K562 (cell line): ENCODE results near the gene KIR2DL3. TPM values are rescaled to one million over a fixed set of nuclear protein-coding genes. Genes with fewer than 3 reads are reported as not detected.

Source experiments
- ATF7 ChIP-seq: fragments of 450-650 bp; IDR thresholded peaks from 2 replicates; pipeline ENCODE4 v1.7.1; 2014; ENCODE audit warnings: mild to moderate bottlenecking, moderate library complexity
- BRD9 ChIP-seq: fragments of 450-650 bp; IDR thresholded peaks from 2 replicates; pipeline ENCODE4 v1.6.1; 2018; ENCODE audit warnings: low read depth; ENCODE audit not compliant: partially characterized antibody
- ELF1 ChIP-seq: fragments of 200-800 bp; sonication (Bioruptor generic); IDR thresholded peaks from 2 replicates; pipeline ENCODE4 v1.6.1; 2016; ENCODE audit warnings: missing genetic modification characterization, missing compliant biosample characterization
- ELF4 ChIP-seq: fragments of 450-650 bp; formaldehyde crosslinking; IDR thresholded peaks from 2 replicates; pipeline ENCODE4 v1.4.0; 2022; ENCODE audit warnings: missing genetic modification characterization
- ESRRA ChIP-seq: fragments of 450-650 bp; IDR thresholded peaks from 2 replicates; pipeline ENCODE4 v1.6.1; 2014; ENCODE audit warnings: low read depth, mild to moderate bottlenecking, moderate library complexity, borderline replicate concordance
- HMGN3 ChIP-seq: IDR thresholded peaks from 2 replicates; pipeline ENCODE4 v1.6.1; 2011; ENCODE audit warnings: borderline replicate concordance, low read depth, mild to moderate bottlenecking, mixed read lengths, low read length; ENCODE audit not compliant: insufficient read length; ENCODE audit errors: extremely low read depth
- KLF1 ChIP-seq: fragments of 450-650 bp; IDR thresholded peaks from 2 replicates; pipeline ENCODE4 v1.6.1; 2016; ENCODE audit warnings: missing genetic modification characterization, missing compliant biosample characterization
- NUFIP1 ChIP-seq: fragments of 450-650 bp; IDR thresholded peaks from 2 replicates; pipeline ENCODE4 v1.6.1; 2018; ENCODE audit not compliant: partially characterized antibody
- POLR2G ChIP-seq: fragments of 200-400 bp; formaldehyde crosslinking; IDR thresholded peaks from 2 replicates; pipeline ENCODE4 v1.6.1; 2017; ENCODE audit warnings: low read depth, mild to moderate bottlenecking, antibody characterized with exemption, low read length, moderate library complexity
- TEAD1 ChIP-seq, 2 experiments: fragments of 450-650 bp in 1 of 2; sonication (generic) in 1 of 2; formaldehyde crosslinking; IDR thresholded peaks; 2 replicates each; pipeline versions ENCODE4 v1.4.0 to v1.8.0; 2020 to 2022; ENCODE audit warnings: mild to moderate bottlenecking in 2 of 2, missing genetic modification reagents in 1 of 2
- YBX1 ChIP-seq: fragments of 450-650 bp; IDR thresholded peaks from 2 replicates; pipeline ENCODE4 v1.7.1; 2016; ENCODE audit warnings: mild to moderate bottlenecking
- YY1 ChIP-seq, 3 experiments: IDR thresholded peaks; 2 replicates each; pipeline ENCODE4 v1.6.1; 2011; ENCODE audit warnings: low read length in 2 of 3, mild to moderate bottlenecking in 2 of 3, moderate library complexity in 2 of 3, borderline replicate concordance in 1 of 3, control low read depth in 1 of 3, low read depth in 1 of 3; ENCODE audit not compliant: insufficient read depth in 3 of 3, insufficient replicate concordance in 2 of 3, control insufficient read depth in 1 of 3, insufficient read length in 1 of 3; ENCODE audit errors: extremely low read depth in 1 of 3
- ZFX ChIP-seq: sonication (generic); formaldehyde crosslinking; IDR thresholded peaks from 2 replicates; pipeline ENCODE4 v1.8.0; 2022; ENCODE audit warnings: mild to moderate bottlenecking, missing genetic modification reagents, moderate library complexity
- ZNF316 ChIP-seq: fragments of 450-650 bp; IDR thresholded peaks from 2 replicates; pipeline ENCODE4 v1.6.1; 2016
- ZNF644 ChIP-seq: fragments of 200-800 bp; sonication (Bioruptor generic); IDR thresholded peaks from 2 replicates; pipeline ENCODE4 v1.6.1; 2016; ENCODE audit warnings: low read depth, missing genetic modification characterization, missing compliant biosample characterization
- ZNF695 ChIP-seq: fragments of 450-650 bp; formaldehyde crosslinking; IDR thresholded peaks from 2 replicates; pipeline ENCODE4 v1.4.0; 2020; ENCODE audit warnings: mild to moderate bottlenecking, moderate library complexity
- ZNF696 ChIP-seq: fragments of 250-450 bp; sonication (Bioruptor Pico); conservative IDR thresholded peaks from 2 replicates; pipeline ENCODE4 v1.4.0; 2020; ENCODE audit warnings: mild to moderate bottlenecking, moderate library complexity
- polyA plus RNA-seq, 8 experiments: library from polyadenylated mRNA; depleted of rRNA in 4 of 8; stranded (reverse) in 5 of 8; unstranded in 3 of 8; fragments of >200 nt; fragmentation: Nextera tagmentation in 2 of 8; fragmentation: Illumina TruSeq in 1 of 8; extraction: Ambion mirVana in 2 of 8; extraction: Trizol in 1 of 8; gene quantifications; 2 replicates each; pipeline versions ENCODE4 v1.2.1 to v1.2.3, GENCODE V29; 2011 to 2014; ENCODE audit warnings: inconsistent platforms in 1 of 8, missing spikeins in 1 of 8
- total RNA-seq, 7 experiments: library from RNA; depleted of rRNA in 6 of 7; stranded (reverse); fragments of >200 nt in 6 of 7; fragmentation: Illumina TruSeq in 2 of 7; extraction: Trizol in 2 of 7; gene quantifications; 2 replicates each; pipeline versions ENCODE4 v1.2.1 to v1.2.3, GENCODE V29; 2011 to 2021; ENCODE audit warnings: low replicate concordance in 1 of 7
- TF ChIP-seq, protein P1 (sequence below): fragments of 450-650 bp; IDR thresholded peaks from one replicate; pipeline ENCODE4 v1.6.1; 2018; ENCODE audit warnings: mild to moderate bottlenecking, moderate library complexity; ENCODE audit not compliant: partially characterized antibody
- TF ChIP-seq, protein P2 (sequence below): fragments of 450-650 bp; formaldehyde crosslinking; IDR thresholded peaks from 2 replicates; pipeline ENCODE4 v1.4.0; 2022; ENCODE audit warnings: missing genetic modification characterization
- TF ChIP-seq, protein P3 (sequence below): fragments of 450-650 bp; IDR thresholded peaks from 2 replicates; pipeline ENCODE4 v1.7.0; 2016; ENCODE audit warnings: borderline replicate concordance
- TF ChIP-seq, protein P4 (sequence below): fragments of 250-450 bp; sonication (Bioruptor Pico); IDR thresholded peaks from 2 replicates; pipeline ENCODE4 v1.8.0; 2022; ENCODE audit warnings: inconsistent platforms
- TF ChIP-seq, protein P5 (sequence below): IDR thresholded peaks from 2 replicates; pipeline ENCODE4 v1.6.1; 2011; ENCODE audit not compliant: insufficient read length; ENCODE audit errors: extremely low read depth

Gene KIR2DL3
- total and polyA plus RNA-seq, 9 of the 15 experiments (the other 6 are each of a cell fraction or from before 2014, with no cell fraction given), result not detected

DNA sequence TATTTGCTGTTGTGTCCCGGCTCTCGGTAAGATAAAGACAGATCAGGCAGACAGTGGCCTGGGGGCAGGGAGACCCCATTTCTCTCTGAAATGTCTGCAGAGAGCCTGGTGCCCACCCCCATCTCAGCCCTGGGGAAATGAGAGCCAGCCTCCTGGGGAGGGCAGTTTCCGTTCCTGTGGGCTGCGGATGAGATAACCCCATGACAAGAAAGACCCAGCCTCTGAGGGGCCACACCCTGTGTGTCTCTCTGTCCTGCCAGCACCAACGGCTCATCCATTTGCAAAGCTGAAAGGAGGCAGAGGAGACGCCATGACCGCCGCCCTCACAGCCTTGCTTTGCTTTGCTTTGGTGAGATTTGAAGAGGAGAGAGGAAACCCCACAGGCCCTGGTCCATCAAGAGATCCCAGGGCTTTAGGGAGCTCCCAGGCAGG, 42.2 kb upstream of the KIR2DL3 start (continued):
- TF ChIP-seq YY1 (IDR thresholded peaks at IDR 0.05; ENCODE audit: borderline replicate concordance in 1 of 3, control insufficient read depth in 1 of 3, extremely low read depth in 1 of 3, insufficient read depth in 3 of 3, insufficient read length in 1 of 3, insufficient replicate concordance in 2 of 3, low read depth in 1 of 3, low read length in 2 of 3) (peak in 2 of 3 experiments; percentile 18 to 78), ZFX (CRISPR knock-in tag) (no peak), POLR2G (0 out of 2 replicates have a peak, but pooled peaks have one; percentile 53), ZNF695 (CRISPR knock-in tag) (no peak), ATF7 (peak; percentile 22; the same call in 1 of the 2 replicates), BRD9 (no peak), TEAD1 (CRISPR knock-in tag; IDR thresholded peaks at IDR 0.05) (peak in 1 of 2 experiments; percentile 64; a peak in 1 of 4 replicates), KLF1 (tag) (peak; percentile 54), ZNF316 (no peak), ESRRA (no peak), ELF1 (tag) (no peak), ZNF644 (tag) (no peak), ELF4 (peak; percentile 26; the same call in 1 of the 2 replicates), NUFIP1 (no peak), HMGN3 (no peak), ZNF696 (CRISPR knock-in tag) (no peak), YBX1 (no peak)
- TF ChIP-seq, protein P1, sequence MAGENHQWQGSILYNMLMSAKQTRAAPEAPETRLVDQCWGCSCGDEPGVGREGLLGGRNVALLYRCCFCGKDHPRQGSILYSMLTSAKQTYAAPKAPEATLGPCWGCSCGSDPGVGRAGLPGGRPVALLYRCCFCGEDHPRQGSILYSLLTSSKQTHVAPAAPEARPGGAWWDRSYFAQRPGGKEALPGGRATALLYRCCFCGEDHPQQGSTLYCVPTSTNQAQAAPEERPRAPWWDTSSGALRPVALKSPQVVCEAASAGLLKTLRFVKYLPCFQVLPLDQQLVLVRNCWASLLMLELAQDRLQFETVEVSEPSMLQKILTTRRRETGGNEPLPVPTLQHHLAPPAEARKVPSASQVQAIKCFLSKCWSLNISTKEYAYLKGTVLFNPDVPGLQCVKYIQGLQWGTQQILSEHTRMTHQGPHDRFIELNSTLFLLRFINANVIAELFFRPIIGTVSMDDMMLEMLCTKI, result no peak
- TF ChIP-seq, protein P2, sequence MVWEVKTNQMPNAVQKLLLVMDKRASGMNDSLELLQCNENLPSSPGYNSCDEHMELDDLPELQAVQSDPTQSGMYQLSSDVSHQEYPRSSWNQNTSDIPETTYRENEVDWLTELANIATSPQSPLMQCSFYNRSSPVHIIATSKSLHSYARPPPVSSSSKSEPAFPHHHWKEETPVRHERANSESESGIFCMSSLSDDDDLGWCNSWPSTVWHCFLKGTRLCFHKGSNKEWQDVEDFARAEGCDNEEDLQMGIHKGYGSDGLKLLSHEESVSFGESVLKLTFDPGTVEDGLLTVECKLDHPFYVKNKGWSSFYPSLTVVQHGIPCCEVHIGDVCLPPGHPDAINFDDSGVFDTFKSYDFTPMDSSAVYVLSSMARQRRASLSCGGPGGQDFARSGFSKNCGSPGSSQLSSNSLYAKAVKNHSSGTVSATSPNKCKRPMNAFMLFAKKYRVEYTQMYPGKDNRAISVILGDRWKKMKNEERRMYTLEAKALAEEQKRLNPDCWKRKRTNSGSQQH, result no peak
- TF ChIP-seq, protein P3, sequence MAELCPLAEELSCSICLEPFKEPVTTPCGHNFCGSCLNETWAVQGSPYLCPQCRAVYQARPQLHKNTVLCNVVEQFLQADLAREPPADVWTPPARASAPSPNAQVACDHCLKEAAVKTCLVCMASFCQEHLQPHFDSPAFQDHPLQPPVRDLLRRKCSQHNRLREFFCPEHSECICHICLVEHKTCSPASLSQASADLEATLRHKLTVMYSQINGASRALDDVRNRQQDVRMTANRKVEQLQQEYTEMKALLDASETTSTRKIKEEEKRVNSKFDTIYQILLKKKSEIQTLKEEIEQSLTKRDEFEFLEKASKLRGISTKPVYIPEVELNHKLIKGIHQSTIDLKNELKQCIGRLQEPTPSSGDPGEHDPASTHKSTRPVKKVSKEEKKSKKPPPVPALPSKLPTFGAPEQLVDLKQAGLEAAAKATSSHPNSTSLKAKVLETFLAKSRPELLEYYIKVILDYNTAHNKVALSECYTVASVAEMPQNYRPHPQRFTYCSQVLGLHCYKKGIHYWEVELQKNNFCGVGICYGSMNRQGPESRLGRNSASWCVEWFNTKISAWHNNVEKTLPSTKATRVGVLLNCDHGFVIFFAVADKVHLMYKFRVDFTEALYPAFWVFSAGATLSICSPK, result no peak
- TF ChIP-seq, protein P4, sequence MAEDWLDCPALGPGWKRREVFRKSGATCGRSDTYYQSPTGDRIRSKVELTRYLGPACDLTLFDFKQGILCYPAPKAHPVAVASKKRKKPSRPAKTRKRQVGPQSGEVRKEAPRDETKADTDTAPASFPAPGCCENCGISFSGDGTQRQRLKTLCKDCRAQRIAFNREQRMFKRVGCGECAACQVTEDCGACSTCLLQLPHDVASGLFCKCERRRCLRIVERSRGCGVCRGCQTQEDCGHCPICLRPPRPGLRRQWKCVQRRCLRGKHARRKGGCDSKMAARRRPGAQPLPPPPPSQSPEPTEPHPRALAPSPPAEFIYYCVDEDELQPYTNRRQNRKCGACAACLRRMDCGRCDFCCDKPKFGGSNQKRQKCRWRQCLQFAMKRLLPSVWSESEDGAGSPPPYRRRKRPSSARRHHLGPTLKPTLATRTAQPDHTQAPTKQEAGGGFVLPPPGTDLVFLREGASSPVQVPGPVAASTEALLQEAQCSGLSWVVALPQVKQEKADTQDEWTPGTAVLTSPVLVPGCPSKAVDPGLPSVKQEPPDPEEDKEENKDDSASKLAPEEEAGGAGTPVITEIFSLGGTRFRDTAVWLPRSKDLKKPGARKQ (CRISPR knock-in tag), result no peak
- TF ChIP-seq, protein P5, sequence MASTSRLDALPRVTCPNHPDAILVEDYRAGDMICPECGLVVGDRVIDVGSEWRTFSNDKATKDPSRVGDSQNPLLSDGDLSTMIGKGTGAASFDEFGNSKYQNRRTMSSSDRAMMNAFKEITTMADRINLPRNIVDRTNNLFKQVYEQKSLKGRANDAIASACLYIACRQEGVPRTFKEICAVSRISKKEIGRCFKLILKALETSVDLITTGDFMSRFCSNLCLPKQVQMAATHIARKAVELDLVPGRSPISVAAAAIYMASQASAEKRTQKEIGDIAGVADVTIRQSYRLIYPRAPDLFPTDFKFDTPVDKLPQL, result no peak
